K562 (cell line): Measurements from ENCODE around the gene BLOC1S3. TPM values are rescaled to one million over a fixed set of nuclear protein-coding genes. Genes with fewer than 3 reads are reported as not detected.

ENCODE experiments used
- ATAC-seq: fragments of 200-7000 bp; cut with Tn5 transposase; 3 replicates; pipeline ENCODE4 v1.9.1; 2020; ENCODE audit warnings: moderate library complexity
- BruUV-seq: library from RNA; stranded (reverse); fragments of 400-500 nt; replicated peaks from 2 replicates; lab custom pipeline; 2021; lab: Mats Ljungman, UMichigan
- CTCF ChIA-PET: fragments of 300-600 bp; formaldehyde crosslinking; extraction: SDS; loops from one replicate; lab custom pipeline; 2021; ENCODE audit warnings: low intra/inter-chr PET ratio; lab: Yijun Ruan, JAX
- POLR2A ChIA-PET: fragments of 300-600, 350-650 bp; sonication (Branson Sonifier 250); formaldehyde crosslinking; extraction: SDS; loops from one replicate; lab custom pipeline; 2021; ENCODE audit warnings: antibody characterized with exemption, inconsistent platforms; lab: Yijun Ruan, JAX
- DNase-seq, 4 experiments: peaks; one replicate each; pipeline versions ENCODE4 v3.0.0 to v3.0.0-alpha.2; 2011 to 2018; ENCODE audit warnings: low spot score in 3 of 4, mixed read lengths in 3 of 4; ENCODE audit errors: extremely low read depth in 1 of 4
- FAIRE-seq: peaks from 2 replicates; lab custom pipeline; 2011; peaks lifted over from hg19 to GRCh38; lab: Jason Lieb, UNC
- H2AFZ ChIP-seq: 2 replicates; pipeline ENCODE4 v1.6.0; 2011; ENCODE audit warnings: low read depth, low read length, control low read depth, inconsistent platforms
- H3K27ac ChIP-seq: fragments of 200-600 bp; 3 replicates; pipeline ENCODE4 v1.8.0; 2011; ENCODE audit warnings: low read depth, mild to moderate bottlenecking, control low read depth, inconsistent platforms, low read length, moderate library complexity, mixed read lengths; ENCODE audit errors: extremely low read depth
- H3K27me3 ChIP-seq, 2 experiments: fragments of 300-600 bp in 1 of 2; 2 replicates in 1 of 2; 3 replicates in 1 of 2; pipeline versions ENCODE4 v1.6.0 to v1.8.0; 2011; ENCODE audit warnings: inconsistent platforms in 2 of 2, low read length in 2 of 2, mild to moderate bottlenecking in 1 of 2, mixed read lengths in 1 of 2, moderate library complexity in 1 of 2; ENCODE audit not compliant: control insufficient read depth in 2 of 2, insufficient read depth in 2 of 2
- H3K36me3 ChIP-seq: fragments of 300-600 bp; 3 replicates; pipeline ENCODE4 v1.8.0; 2011; ENCODE audit warnings: mild to moderate bottlenecking, low read length, inconsistent platforms; ENCODE audit not compliant: control insufficient read depth, insufficient read depth
- H3K4me1 ChIP-seq, 2 experiments: fragments of 200-600 bp in 1 of 2; replicated peaks in 1 of 2; 2 replicates in 1 of 2; 3 replicates in 1 of 2; pipeline versions ENCODE4 v1.5.1 to v1.8.0; 2011; ENCODE audit warnings: inconsistent platforms in 2 of 2, low read length in 2 of 2, mild to moderate bottlenecking in 1 of 2, mixed read lengths in 1 of 2, moderate library complexity in 1 of 2; ENCODE audit not compliant: control insufficient read depth in 2 of 2, insufficient read depth in 2 of 2
- H3K4me2 ChIP-seq: 2 replicates; pipeline ENCODE4 v1.6.1; 2011; ENCODE audit warnings: low read length, control low read depth, inconsistent platforms, mixed read lengths; ENCODE audit not compliant: insufficient read depth
- H3K4me3 ChIP-seq: fragments of 200-600 bp; sonication (generic), shearing (Covaris generic); 2 replicates; pipeline ENCODE4 v1.5.1; 2016; ENCODE audit warnings: control low read depth, inconsistent platforms
- H3K79me2 ChIP-seq: fragments of 200-600 bp; 3 replicates; pipeline ENCODE4 v1.8.0; 2011; ENCODE audit warnings: low read length, inconsistent platforms; ENCODE audit not compliant: control insufficient read depth, insufficient read depth
- H3K9ac ChIP-seq, 2 experiments: 2 replicates each; pipeline versions ENCODE4 v1.6.0 to v1.6.1; 2011; ENCODE audit warnings: low read depth in 2 of 2, low read length in 2 of 2, control low read depth in 1 of 2, inconsistent platforms in 1 of 2, mild to moderate bottlenecking in 1 of 2, mixed read lengths in 1 of 2; ENCODE audit not compliant: insufficient read depth in 1 of 2
- H3K9me1 ChIP-seq: one replicate; pipeline ENCODE4 v1.6.0; 2011; ENCODE audit warnings: inconsistent platforms, mild to moderate bottlenecking, low read length, moderate library complexity; ENCODE audit not compliant: control insufficient read depth, insufficient read depth
- H3K9me3 ChIP-seq: replicated peaks from 2 replicates; pipeline ENCODE4 v1.5.1; 2011; ENCODE audit warnings: low read depth, low read length, inconsistent platforms; ENCODE audit not compliant: control insufficient read depth, insufficient read depth
- H4K20me1 ChIP-seq: replicated peaks from 2 replicates; pipeline ENCODE4 v1.6.1; 2011; ENCODE audit warnings: low read length, inconsistent platforms, mixed read lengths; ENCODE audit not compliant: control insufficient read depth, insufficient read depth
- NR3C1 ChIP-seq: sonication (generic); formaldehyde crosslinking; IDR thresholded peaks from 2 replicates; pipeline ENCODE4 v1.8.1; 2022; ENCODE audit warnings: missing genetic modification reagents
- POLR3G ChIP-seq: IDR thresholded peaks from 2 replicates; pipeline ENCODE4 v1.6.1; 2011; ENCODE audit not compliant: insufficient read length, insufficient replicate concordance; ENCODE audit errors: extremely low read depth
- PRMT5 ChIP-seq: sonication (generic); formaldehyde crosslinking; IDR thresholded peaks from 2 replicates; pipeline ENCODE4 v1.5.0; 2020; ENCODE audit warnings: missing genetic modification reagents
- TBP ChIP-seq: optimal IDR thresholded peaks from 2 replicates; pipeline ENCODE3; 2011; ENCODE audit warnings: low read depth, low read length, improper control_type of control experiment
- ZBTB9 ChIP-seq: fragments of 450-650 bp; formaldehyde crosslinking; IDR thresholded peaks from 2 replicates; pipeline ENCODE4 v1.4.0; 2020; ENCODE audit warnings: mild to moderate bottlenecking, moderate library complexity
- ZNF121 ChIP-seq: sonication (generic); formaldehyde crosslinking; conservative IDR thresholded peaks from 2 replicates; pipeline ENCODE4 v1.8.0; 2022; ENCODE audit warnings: missing genetic modification reagents
- WGBS: fragments of 100-300 bp; shearing (Covaris generic); methylation state at CpG from one replicate; pipeline ENCODE4 v1.1.6; 2016; ENCODE audit warnings: low coverage, mixed read lengths; ENCODE audit not compliant: insufficient coverage; ENCODE audit errors: missing lambda C conversion rate; 5-methylcytosine and 5-hydroxymethylcytosine counted together
- in situ Hi-C: fragments of 300-500 bp; cut with MboI; formaldehyde crosslinking; loops from 4 replicates; pipeline ENCODE4 v1.15.0; 2018; ENCODE audit warnings: inconsistent platforms, mixed read lengths
- intact Hi-C: fragments of 100-400 bp; cut with micrococcal nuclease; formaldehyde crosslinking; loops from 2 replicates; pipeline ENCODE4 v1.14.2; 2022
- polyA plus RNA-seq, 8 experiments: library from polyadenylated mRNA; depleted of rRNA in 4 of 8; stranded (reverse) in 5 of 8; unstranded in 3 of 8; fragments of >200 nt; fragmentation: Nextera tagmentation in 2 of 8; fragmentation: Illumina TruSeq in 1 of 8; extraction: Ambion mirVana in 2 of 8; extraction: Trizol in 1 of 8; gene quantifications; 2 replicates each; pipeline versions ENCODE4 v1.2.1 to v1.2.3, GENCODE V29; 2011 to 2014; ENCODE audit warnings: inconsistent platforms in 1 of 8, missing spikeins in 1 of 8
- total RNA-seq, 7 experiments: library from RNA; depleted of rRNA in 6 of 7; stranded (reverse); fragments of >200 nt in 6 of 7; fragmentation: Illumina TruSeq in 2 of 7; extraction: Trizol in 2 of 7; gene quantifications; 2 replicates each; pipeline versions ENCODE4 v1.2.1 to v1.2.3, GENCODE V29; 2011 to 2021; ENCODE audit warnings: low replicate concordance in 1 of 7
- TF ChIP-seq, protein P1 (sequence below): fragments of 150-350 bp; IDR thresholded peaks from 2 replicates; pipeline ENCODE4 v1.6.1; 2014; ENCODE audit warnings: low read depth, mild to moderate bottlenecking, low read length, borderline replicate concordance

The BLOC1S3 gene
- total and polyA plus RNA-seq, 9 of the 15 experiments (the other 6 are each of a cell fraction or from before 2014, with no cell fraction given) = 3.9 to 20.2 (median 10.4) TPM

GRCh38 chr19:45142016-45142725, 36.4 kb upstream of the BLOC1S3 start (continued):
- no peak for TF ChIP-seq ZBTB9 (CRISPR knock-in tag)

DNA sequence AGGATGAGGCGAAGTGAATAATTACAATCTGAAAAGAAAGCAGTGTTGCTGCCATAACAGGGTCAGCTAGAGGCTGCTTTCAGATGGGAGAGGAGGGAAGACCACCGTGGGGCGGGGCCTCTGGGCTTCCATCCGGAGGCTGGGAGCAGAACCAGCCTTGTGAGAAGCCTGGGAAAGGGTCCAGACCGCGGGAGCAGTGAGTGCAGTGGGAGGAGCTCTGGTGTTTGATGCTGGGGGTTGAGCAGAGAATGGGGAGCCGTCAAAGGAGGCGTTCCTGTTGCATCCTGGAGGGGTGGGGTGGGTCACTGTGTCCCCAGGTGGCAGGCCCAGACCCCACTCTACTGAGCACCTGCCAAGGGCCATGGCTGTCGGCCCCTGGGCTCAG, 35.9 kb upstream of the BLOC1S3 start:
- Histone ChIP-seq H3K9ac (peak overlapping the region in 1 of 2 experiments; percentile 58; a peak in 2 of 4 replicates), H3K79me2 (peaks cover 9% of the 10 kb centered on the region; the same call in 1 of the 3 replicates), H3K27me3 (no peaks in the 10 kb centered on the region), H3K36me3 (peaks cover 57% of the 10 kb centered on the region; the same call in 1 of the 3 replicates), H3K4me3 (no peak overlapping the region), H3K9me3 (no peaks in the 10 kb centered on the region), H4K20me1 (no peaks in the 10 kb centered on the region; the same call in 1 of the 2 replicates), H2AFZ (no peak overlapping the region), H3K9me1 (no peaks in the 10 kb centered on the region), H3K4me1 (peaks cover 0 to 64% of the 10 kb centered on the region in 2 experiments; a peak in 2 of 5 replicates), H3K27ac (no peak overlapping the region), H3K4me2 (no peak overlapping the region)
- FAIRE-seq = no peak
- 71% methylated on average over 5 of the region's 9 CpGs for WGBS
- TF ChIP-seq, protein P1, sequence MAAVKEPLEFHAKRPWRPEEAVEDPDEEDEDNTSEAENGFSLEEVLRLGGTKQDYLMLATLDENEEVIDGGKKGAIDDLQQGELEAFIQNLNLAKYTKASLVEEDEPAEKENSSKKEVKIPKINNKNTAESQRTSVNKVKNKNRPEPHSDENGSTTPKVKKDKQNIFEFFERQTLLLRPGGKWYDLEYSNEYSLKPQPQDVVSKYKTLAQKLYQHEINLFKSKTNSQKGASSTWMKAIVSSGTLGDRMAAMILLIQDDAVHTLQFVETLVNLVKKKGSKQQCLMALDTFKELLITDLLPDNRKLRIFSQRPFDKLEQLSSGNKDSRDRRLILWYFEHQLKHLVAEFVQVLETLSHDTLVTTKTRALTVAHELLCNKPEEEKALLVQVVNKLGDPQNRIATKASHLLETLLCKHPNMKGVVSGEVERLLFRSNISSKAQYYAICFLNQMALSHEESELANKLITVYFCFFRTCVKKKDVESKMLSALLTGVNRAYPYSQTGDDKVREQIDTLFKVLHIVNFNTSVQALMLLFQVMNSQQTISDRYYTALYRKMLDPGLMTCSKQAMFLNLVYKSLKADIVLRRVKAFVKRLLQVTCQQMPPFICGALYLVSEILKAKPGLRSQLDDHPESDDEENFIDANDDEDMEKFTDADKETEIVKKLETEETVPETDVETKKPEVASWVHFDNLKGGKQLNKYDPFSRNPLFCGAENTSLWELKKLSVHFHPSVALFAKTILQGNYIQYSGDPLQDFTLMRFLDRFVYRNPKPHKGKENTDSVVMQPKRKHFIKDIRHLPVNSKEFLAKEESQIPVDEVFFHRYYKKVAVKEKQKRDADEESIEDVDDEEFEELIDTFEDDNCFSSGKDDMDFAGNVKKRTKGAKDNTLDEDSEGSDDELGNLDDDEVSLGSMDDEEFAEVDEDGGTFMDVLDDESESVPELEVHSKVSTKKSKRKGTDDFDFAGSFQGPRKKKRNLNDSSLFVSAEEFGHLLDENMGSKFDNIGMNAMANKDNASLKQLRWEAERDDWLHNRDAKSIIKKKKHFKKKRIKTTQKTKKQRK = no peak
- TF ChIP-seq PRMT5 (no peak), ZNF121 (CRISPR knock-in tag) (no peak), TBP (no peak), POLR3G (no peak), NR3C1 (CRISPR knock-in tag) (no peak)
- ChIA-PET CTCF (no interaction called here), POLR2A (interaction anchor here (0.8 kb wide), 1 partner anchor 14 kb away, joined by 4 read pairs; no protein-coding TSS in a partner anchor)
- ATAC-seq = no peak
- intact Hi-C loops = no loop called here
- BruUV-seq = no TSS peak
- no peak for DNase-seq
- in situ Hi-C loops = no loop called here
